GM18508 (cell line): Measurements from ENCODE around the gene ZNF391.
"Not testable (repeated sequence)": the region's sequence is repeated elsewhere in the genome, so short reads cannot be mapped to it uniquely, and the experiment has no call there.

Experiments used
- ATAC-seq: cut with Tn5 transposase; IDR thresholded peaks from one replicate; pipeline ENCODE4 v1.9.1; 2021; ENCODE audit warnings: moderate number of reproducible peaks; ENCODE audit not compliant: insufficient read depth, unreplicated experiment

ZNF391 gene

DNA sequence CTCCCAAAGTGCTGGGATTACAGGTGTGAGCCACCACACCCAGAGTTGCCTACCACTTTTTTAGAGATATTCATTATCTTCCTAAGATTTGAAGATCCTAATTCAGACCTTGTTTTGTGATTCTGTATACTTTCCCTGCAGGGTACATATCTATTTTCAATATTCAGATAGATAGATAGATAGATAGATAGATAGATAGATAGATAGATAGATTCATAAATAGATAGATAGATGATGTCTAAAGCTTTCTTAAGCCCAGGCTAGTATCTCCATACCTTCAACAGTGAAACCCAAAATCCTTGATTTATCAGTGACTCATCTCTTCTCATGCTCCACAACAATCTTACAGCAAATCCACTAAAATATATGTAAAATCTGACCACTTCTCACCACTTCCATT is 30.8 kb downstream of the ZNF391 start:
- no peak for ATAC-seq

- ATAC-seq: no peak
Observed at GRCh38 chr6:27422651-27423332, 34.2 kb downstream of the ZNF391 start.

GRCh38 chr6:27424851-27425250 is 36.3 kb downstream of the ZNF391 start:
- ATAC-seq: not testable (repeated sequence)

- no peak for ATAC-seq
Observed at GRCh38 chr6:27426045-27426620, 37.6 kb downstream of the ZNF391 start.

DNA sequence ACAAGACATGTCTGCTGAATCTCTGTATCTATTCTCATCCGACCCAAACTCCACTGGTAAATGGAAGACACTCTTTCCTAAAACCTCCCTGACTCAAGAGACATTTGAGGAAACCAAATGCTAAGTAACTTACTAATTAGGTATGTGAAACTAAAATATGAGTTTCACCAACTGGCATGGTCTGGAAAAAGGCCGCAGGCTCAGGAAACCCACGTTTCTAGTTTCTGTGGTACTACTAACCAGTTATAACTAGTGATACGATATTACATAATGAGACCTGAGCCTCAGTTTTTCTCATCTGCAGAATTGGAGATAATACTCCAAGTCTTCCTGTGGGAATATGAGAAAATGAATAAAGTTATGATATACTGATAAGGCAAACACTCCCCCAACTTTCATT is 39.9 kb downstream of the ZNF391 start:
- ATAC-seq: no peak

DNA sequence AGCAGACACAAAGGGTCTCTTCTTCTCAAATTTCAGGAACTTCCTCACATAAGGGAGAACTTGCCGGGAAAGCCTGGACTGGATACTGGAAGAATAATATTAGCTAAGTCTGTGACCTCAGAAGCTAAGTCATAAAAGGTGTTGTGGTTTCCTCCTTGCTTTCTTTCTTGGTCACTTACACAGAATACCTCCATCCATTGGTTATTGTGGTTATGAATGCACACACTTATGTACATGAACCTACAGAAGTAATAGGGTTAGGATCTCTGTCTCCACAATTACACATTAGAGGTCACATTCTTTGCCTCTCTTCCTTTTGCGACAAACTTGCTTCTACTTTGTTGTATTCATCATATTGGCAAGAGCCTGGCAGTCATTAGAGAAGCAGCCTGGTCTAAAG is 40.4 kb downstream of the ZNF391 start:
- ATAC-seq: no peak

GRCh38 chr6:27433714-27434113 is 45.2 kb downstream of the ZNF391 start:
- no peak for ATAC-seq

DNA sequence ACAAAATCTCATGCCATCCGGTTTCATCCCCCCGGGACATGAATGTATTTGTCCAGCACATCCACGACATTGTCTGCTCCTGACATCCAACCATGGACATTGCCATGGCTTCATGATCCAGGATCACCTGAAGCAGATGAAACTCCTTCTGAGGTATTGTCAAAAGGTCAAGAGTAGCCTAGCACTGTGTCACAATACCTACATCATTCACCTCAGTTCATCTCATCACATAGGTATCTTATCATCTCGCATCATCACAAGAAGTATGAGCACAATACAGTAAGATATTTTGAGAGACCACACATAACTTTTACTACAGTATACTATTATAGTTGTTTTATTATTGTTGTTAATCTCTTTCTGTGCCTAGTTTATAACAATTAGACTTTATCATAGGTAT is 50.8 kb downstream of the ZNF391 start:
- no peak for ATAC-seq

DNA sequence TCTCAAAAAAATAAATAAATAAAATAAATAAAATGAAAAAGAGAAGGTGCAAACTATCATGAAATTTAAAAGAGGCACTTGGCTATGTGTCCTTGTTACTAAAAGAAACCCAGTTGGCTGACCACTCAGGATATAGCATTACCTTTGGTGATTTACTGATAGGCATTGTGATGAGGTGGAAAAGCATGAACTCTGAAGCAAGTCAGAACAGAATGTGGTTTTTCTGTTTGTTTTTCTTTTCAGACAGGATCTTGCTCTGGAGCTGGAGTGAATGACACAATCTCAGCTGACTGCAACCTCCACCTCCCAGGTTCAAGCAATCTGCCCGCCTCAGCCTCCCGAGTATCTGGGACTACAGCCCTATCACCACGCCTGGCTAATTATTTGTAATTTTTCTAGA is 52.4 kb downstream of the ZNF391 start:
- ATAC-seq: no peak

DNA sequence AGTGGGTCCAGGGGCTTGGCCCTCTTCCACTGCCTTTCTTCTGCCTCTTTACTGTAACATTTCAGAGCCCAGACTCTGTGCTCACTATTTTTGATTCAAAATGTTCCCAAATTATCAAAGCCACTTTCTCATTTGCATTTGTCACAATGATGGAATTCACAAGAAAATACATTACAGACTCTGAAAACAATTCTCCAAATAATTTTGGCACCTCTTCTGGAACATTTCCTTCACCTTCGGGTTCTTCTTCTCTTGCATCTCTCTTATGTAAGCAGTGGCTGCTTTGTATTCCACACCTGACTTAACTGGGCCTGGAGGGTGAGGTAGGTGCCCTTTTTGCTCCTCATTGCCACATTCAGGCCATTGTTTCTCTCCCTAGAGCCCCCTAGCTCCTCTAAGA is 54.4 kb downstream of the ZNF391 start:
- no peak for ATAC-seq

DNA sequence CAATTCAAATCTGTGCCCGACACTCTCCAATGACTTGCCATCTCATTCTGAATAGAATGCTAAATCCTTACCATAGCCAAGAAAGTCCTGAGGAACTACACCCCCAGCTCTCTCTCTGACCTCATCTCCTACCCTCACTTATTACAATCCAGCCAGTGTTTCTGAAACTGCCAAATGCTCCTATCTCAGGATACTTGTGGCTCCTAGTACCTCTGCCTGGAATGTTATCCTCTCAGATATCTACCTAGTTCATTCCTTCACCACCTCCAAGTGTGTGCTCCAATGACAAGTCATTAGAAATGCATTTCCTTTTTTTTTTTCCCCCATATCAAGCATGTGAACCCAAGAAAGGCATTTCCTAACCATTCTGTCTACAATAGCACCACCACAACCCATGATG is 59.9 kb downstream of the ZNF391 start:
- no peak for ATAC-seq

- ATAC-seq: no peak
Observed at GRCh38 chr6:27451660-27452390, 63.3 kb downstream of the ZNF391 start.

DNA sequence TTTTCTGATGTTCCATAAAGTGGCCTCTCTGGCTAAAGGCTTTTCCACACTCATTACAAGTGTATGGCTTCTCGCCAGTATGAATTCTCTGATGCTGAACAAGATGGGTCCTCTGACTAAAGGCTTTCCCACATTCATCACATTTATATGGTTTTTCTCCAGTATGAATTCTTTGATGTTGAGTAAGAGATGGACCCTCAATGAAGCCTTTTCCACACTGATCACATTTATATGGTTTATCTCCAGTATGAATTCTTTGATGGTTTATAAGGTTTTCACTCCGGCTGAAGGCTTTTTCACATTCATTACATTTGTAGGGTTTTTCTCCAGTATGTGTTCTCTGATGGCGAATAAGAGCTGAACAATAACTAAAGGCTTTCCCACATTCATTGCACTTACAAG is 63.9 kb downstream of the ZNF391 start:
- no peak for ATAC-seq
